IPS-18a (cell line): Measurements from ENCODE around the gene C5orf34.
A peak's percentile ranks its signal among the peaks of the same experiment; 100 is the strongest.
"Not testable (repeated sequence)": the region's sequence is repeated elsewhere in the genome, so short reads cannot be mapped to it uniquely, and the experiment has no call there.

ENCODE experiments used
- H3K27ac ChIP-seq: one replicate; pipeline ENCODE4 v1.5.1; 2013; ENCODE audit warnings: low read length
- H3K27me3 ChIP-seq: one replicate; pipeline ENCODE4 v1.6.1; 2013; ENCODE audit warnings: mild to moderate bottlenecking, low read length; ENCODE audit not compliant: control insufficient read depth, insufficient read depth
- H3K36me3 ChIP-seq: one replicate; pipeline ENCODE4 v1.6.1; 2013; ENCODE audit warnings: low read depth, low read length; ENCODE audit not compliant: control insufficient read depth
- H3K4me1 ChIP-seq: one replicate; pipeline ENCODE4 v1.6.1; 2013; ENCODE audit warnings: low read depth, low read length; ENCODE audit not compliant: control insufficient read depth
- H3K4me3 ChIP-seq: one replicate; pipeline ENCODE4 v1.5.1; 2013; ENCODE audit warnings: low read length
- H3K9ac ChIP-seq: one replicate; pipeline ENCODE4 v1.6.1; 2013; ENCODE audit warnings: mild to moderate bottlenecking, low read length, moderate library complexity
- H3K9me3 ChIP-seq: one replicate; pipeline ENCODE4 v1.6.1; 2013; ENCODE audit warnings: low read depth, low read length; ENCODE audit not compliant: control insufficient read depth

Gene C5orf34

DNA sequence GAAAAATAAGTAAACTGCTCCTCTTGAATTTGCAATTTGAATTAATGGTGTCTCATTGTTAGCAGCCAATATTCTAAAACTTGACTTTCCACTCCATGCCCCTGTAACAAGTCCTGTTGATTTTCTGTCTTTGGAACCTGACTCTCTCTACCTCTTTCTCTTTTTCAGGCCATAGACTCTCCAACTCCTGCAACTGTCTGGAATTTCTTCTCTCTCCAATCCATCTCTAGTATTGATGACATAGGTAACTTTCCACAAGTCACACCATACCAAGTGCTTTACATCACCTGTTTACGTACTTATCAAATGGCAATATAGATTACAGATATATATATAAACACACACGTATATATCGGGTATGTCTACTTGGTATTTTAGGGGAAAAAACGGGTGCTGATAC, 923 bp downstream of the C5orf34 start:
- Histone ChIP-seq H3K9ac (peak overlapping the region; percentile 98), H3K27ac (peak overlapping the region; percentile 95), H3K9me3 (no peaks in the 10 kb centered on the region), H3K4me1 (no peaks in the 10 kb centered on the region), H3K4me3 (peak overlapping the region; percentile 98), H3K36me3 (peaks cover 4% of the 10 kb centered on the region), H3K27me3 (no peaks in the 10 kb centered on the region)

DNA sequence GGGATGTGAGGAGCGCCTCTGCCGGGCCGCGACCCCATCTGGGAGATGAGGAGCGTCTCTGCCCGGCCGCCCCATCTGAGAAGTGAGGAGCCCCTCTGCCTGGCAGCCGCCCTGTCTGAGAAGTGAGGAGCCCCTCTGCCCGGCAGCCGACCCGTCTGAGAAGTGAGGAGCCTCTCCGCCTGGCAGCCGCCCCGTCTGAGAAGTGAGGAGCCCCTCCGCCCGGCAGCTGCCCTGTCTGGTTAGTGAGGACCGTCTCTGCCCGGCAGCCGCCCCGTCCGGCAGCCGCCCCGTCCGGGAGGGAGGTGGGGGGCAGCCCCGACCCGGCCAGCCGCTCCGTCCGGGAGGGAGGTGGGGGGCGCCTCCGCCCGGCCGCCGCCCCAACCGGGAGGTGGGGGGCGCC, 3.9 kb downstream of the C5orf34 start:
- not testable (repeated sequence) for H3K27ac ChIP-seq, H3K4me3 ChIP-seq, H3K4me1 ChIP-seq, H3K9me3 ChIP-seq, H3K9ac ChIP-seq, H3K27me3 ChIP-seq
- peaks cover 20% of the 10 kb centered on the region for H3K36me3 ChIP-seq

DNA sequence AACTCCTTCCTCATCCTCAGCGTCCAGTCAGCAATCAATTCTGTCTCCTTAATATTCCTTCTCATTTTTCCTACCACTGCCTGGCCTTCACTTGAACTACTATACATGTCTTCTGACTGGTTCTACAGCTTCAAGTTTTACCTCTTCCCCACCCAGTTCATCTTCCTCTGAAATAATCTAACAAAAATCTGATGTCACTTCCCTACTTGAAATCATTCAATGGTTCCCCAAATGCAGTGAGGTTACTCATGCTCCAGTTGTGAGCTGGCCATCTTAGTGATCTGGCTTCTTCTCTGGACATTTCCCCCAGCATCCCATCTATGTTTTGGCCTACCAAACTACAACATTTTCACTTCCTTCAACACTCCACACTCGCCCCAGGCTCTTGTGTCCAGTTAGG, 16.4 kb downstream of the C5orf34 start:
- Histone ChIP-seq H3K4me3 (no peak overlapping the region), H3K9me3 (no peaks in the 10 kb centered on the region), H3K27ac (no peak overlapping the region), H3K4me1 (no peaks in the 10 kb centered on the region), H3K27me3 (no peaks in the 10 kb centered on the region), H3K36me3 (peaks cover 14% of the 10 kb centered on the region), H3K9ac (no peak overlapping the region)

DNA sequence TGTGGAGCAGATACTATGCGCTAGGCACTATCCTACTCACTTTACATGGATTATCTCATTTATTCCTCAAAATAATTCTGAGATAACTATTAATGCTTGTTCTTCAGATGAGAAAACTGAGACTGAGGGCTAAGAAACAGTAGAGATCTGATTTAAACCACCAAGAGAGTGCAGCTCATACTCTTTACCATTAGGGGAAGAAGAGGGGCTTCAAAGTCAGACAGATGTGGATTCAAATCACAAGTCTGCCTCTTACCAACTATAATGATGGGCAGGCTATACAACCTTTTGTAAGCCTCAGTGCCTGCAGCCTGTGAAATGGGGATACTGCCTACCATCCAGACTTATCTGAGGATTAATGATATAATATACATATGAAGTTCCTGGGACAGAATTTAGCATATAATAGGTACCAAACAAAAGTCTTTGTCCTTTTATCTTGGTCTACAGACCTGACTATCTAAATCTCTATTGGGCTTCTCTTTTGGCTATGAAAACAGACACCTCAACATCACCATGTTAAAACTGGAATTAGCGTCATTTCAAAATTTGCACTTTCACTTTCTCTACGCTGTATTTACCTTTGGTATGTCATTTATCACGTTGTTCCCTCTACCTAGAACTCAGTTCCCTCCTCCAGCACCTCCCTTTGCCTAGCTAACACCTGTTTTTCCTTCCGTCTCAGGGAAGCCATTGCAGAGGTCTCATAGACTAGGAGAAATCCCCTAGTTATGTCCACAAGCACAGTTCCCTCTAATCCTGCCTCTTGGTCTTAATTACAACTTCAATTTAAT, 17.4 kb downstream of the C5orf34 start:
- Histone ChIP-seq H3K4me3 (no peak overlapping the region), H3K9ac (no peak overlapping the region), H3K36me3 (peaks cover 13% of the 10 kb centered on the region), H3K9me3 (no peaks in the 10 kb centered on the region), H3K4me1 (no peaks in the 10 kb centered on the region), H3K27ac (no peak overlapping the region), H3K27me3 (no peaks in the 10 kb centered on the region)

DNA sequence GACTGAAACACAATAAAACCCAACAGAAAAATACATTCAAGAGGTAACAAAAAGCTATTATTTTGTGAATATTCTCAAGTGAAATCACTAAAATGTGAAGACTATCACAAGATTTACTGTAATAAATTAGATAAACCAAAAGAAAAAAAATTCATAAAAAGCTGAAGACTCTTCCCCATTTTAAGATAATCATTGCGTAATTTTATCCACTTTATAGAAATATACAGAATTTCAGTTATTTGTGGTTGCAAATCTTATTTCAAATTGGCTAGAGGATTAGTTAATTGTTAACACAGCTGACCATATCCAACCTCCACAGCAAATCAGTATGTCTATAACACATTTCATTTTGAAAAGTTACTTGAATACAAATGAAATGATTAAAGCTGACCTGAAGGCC, 23.6 kb downstream of the C5orf34 start:
- no peaks in the 10 kb centered on the region for H3K9me3 ChIP-seq

DNA sequence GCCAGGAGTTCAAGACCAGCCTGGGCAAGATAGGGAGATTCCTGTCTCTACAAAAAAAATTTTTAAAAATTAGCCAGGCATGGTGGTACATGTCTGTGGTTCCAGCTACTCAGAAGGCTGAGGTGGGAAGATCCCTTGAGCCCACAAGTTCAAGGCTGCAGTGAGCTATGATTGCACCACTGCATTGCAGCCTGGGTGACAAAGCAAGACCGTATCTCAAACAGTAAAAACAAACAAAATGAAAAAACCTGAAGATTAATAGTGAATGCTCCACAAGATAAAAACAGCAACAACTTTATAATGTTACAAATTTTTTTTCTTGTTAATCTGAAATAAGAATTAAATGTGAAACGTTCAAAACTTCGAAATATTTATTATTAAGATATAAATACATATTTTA, 28.6 kb downstream of the C5orf34 start:
- Histone ChIP-seq H3K4me1 (peaks cover 10% of the 10 kb centered on the region), H3K9me3 (no peaks in the 10 kb centered on the region), H3K9ac (no peak overlapping the region), H3K36me3 (peaks cover 24% of the 10 kb centered on the region), H3K4me3 (no peak overlapping the region), H3K27ac (no peak overlapping the region), H3K27me3 (no peaks in the 10 kb centered on the region)

More for the DNA sequence above, 23.6 kb downstream of the C5orf34 start:
- Histone ChIP-seq H3K27ac (no peak overlapping the region), H3K4me1 (no peaks in the 10 kb centered on the region), H3K4me3 (no peak overlapping the region), H3K36me3 (peaks cover 29% of the 10 kb centered on the region), H3K27me3 (no peaks in the 10 kb centered on the region), H3K9ac (no peak overlapping the region)

DNA sequence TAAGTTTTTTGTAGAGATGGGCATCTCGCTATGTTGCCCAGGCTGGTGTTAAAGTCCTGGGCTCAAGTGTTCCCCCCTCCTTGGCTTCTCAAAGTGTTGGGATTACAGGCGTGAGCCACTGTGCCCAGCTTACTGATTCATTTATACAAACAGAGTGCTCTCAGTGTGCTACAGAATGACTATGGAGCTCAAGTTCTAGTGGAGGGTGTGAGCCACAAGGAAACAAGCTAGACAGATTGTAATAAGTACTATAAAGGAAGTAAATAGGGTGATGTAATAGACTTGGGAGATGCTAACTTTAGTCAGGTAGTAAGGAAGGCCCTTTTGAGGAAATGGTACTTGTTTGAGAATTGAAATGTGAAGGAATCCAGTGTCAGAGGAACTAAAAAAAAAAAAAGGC, 29.5 kb downstream of the C5orf34 start:
- no peaks in the 10 kb centered on the region for H3K27me3 ChIP-seq
- H3K9me3 ChIP-seq = no peaks in the 10 kb centered on the region
- H3K9ac ChIP-seq = no peak overlapping the region
- H3K36me3 ChIP-seq = peaks cover 17% of the 10 kb centered on the region
- no peak overlapping the region for H3K4me3 ChIP-seq
- no peak overlapping the region for H3K27ac ChIP-seq
- peaks cover 10% of the 10 kb centered on the region for H3K4me1 ChIP-seq

DNA sequence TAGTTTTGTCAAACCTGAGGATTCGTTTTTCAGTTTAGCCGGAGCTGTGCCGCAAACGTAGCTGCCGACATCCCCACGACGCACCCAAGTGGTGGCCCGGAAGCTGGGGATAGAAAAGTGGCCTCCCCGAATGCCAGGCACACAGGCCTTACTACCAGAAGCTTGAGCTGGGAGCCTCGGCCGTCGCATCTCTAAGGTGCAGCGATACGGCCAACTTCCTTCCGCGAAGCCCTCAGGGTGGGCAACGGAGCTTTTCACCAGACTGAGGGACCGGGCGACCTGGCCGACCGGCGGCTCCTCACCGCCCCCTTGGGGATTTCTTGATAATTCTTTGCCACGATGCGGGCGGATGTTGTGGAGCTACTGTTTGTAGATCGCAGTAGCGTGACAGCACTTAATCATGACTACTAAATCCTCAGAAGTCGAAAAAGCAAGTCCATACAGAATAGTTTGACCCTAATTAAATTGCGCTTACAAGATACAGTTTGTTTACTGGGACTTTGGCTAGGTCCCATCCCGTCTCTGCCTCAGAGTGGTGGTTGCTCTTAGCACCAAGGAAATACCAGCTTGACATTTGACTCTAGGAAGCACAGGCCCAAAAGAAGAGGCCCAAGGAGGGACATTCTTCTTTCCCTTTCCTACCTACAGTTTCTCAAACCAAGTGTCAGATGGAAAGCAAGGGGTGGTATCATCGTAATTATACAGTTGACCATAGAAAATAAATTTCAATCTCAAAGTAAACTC, 30.7 kb downstream of the C5orf34 start:
- peak overlapping the region; percentile 77 for H3K4me3 ChIP-seq
- H3K27ac ChIP-seq = peak overlapping the region; percentile 61
- peak overlapping the region; percentile 83 for H3K9ac ChIP-seq
- H3K9me3 ChIP-seq = no peaks in the 10 kb centered on the region
- peaks cover 6% of the 10 kb centered on the region for H3K36me3 ChIP-seq
- H3K27me3 ChIP-seq = no peaks in the 10 kb centered on the region
- H3K4me1 ChIP-seq = peaks cover 10% of the 10 kb centered on the region

DNA sequence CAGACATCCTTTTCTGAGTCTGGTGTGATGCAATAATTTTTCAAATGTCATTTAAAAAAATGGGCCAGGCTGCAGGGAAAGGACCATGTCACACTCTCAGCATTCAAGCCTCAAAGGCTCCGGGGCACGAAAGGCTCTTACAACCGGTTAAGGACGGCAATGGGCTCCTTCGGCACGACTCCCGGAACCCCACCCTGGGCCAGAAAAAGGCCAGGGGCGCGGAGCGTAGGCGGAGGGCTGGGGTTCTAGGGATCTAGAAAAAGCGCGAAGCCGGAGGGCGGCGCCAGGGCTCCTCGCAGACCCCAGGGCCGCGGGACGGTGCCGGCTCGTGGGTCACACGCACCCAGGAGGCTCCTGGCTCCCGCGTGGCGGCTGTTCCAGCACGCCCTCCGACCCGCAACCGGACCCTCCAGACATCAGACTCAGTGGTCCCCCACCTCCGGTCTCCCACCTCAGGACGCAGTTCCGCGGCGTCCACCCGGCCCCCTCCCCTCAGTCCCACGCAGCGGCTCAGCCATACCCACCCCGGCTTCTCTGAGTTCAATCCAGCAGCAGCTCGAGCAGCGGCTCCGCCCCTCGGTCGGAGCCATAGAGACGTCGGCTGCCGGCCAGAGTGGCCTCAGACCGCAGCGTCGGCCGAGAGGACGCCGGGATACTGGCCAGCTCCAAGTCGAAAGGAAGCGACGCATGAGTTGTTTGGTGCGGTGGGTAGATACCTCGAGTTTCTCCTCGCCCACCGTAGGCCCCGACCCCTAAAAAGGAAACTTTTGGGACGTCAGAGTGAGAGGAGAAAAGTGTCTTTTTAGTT, 31.4 kb downstream of the C5orf34 start, which contains the start of gene TMEM267:
Gene TMEM267, minus strand, starts transcription at position 568 of the 808 bp plus-strand sequence. CDS start 29,896 bp downstream, outside the sequence.
- H3K4me3 ChIP-seq = peak within 1 kb of the TSS; percentile 77

DNA sequence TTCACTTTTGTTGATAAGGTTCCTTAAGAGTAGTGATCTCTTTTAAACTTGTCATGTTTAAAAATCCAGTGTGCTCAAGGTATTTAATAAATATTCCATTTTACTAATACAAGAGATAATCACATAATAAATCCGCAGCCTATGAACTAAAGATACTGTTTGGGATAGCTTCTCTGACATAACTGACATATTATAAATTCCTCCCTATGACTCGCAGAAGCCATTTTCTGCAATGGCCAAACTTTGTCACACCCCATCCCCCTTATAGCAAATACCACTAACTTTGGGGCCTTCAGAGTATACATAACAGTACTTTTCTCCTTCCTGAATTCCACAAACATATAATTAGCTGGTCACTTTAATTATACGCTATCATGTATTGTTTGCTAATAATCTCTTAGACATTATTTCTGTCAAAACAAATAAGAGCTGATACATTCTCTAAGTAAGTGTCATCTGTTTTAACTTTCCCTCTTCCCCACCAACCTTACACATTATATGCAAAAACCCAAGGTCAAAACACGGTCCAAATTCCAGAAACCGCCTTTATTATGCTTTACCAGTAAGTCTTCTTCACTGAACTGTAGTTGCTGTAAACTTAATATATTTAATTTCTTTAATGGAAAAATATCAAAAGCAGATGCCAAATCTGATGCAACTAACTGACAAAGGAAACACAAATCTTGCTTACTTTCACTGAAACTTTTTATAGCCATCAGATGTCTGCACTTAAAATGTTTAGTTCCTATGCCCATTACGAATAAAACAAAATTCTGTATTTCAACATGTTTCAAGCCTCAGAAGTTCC, 32.3 kb downstream of the C5orf34 start:
- no peaks in the 10 kb centered on the region for H3K9me3 ChIP-seq
- peak overlapping the region; percentile 83 for H3K9ac ChIP-seq
- peaks cover under 1% of the 10 kb centered on the region for H3K36me3 ChIP-seq
- no peaks in the 10 kb centered on the region for H3K27me3 ChIP-seq
- peaks cover 10% of the 10 kb centered on the region for H3K4me1 ChIP-seq
- no peak overlapping the region for H3K27ac ChIP-seq
- H3K4me3 ChIP-seq = peak overlapping the region; percentile 77

More for the DNA sequence above, 31.4 kb downstream of the C5orf34 start, which contains the start of gene TMEM267:
- peak within 1 kb of the TSS; percentile 61 for H3K27ac ChIP-seq
- peaks cover 6% of the 10 kb centered on the region for H3K36me3 ChIP-seq
- no peaks in the 10 kb centered on the region for H3K27me3 ChIP-seq
- H3K9me3 ChIP-seq = no peaks in the 10 kb centered on the region
- H3K9ac ChIP-seq = peak within 1 kb of the TSS; percentile 83
- H3K4me1 ChIP-seq = peaks cover 10% of the 10 kb centered on the region
